ENCODE results near the gene HLTF.

- no peak for TF ChIP-seq POLR2A (IDR thresholded peaks at IDR 0.05)
- TF ChIP-seq, protein P1, sequence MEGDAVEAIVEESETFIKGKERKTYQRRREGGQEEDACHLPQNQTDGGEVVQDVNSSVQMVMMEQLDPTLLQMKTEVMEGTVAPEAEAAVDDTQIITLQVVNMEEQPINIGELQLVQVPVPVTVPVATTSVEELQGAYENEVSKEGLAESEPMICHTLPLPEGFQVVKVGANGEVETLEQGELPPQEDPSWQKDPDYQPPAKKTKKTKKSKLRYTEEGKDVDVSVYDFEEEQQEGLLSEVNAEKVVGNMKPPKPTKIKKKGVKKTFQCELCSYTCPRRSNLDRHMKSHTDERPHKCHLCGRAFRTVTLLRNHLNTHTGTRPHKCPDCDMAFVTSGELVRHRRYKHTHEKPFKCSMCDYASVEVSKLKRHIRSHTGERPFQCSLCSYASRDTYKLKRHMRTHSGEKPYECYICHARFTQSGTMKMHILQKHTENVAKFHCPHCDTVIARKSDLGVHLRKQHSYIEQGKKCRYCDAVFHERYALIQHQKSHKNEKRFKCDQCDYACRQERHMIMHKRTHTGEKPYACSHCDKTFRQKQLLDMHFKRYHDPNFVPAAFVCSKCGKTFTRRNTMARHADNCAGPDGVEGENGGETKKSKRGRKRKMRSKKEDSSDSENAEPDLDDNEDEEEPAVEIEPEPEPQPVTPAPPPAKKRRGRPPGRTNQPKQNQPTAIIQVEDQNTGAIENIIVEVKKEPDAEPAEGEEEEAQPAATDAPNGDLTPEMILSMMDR (IDR thresholded peaks at IDR 0.05) = no peak
These were observed 69.4 kb downstream of the HLTF start for GRCh38 chr3:149016669-149017541.
